HG02610 (cell line): ENCODE results near the gene CSRP2.

Source experiments
- ATAC-seq: cut with Tn5 transposase; IDR thresholded peaks from one replicate; pipeline ENCODE4 v1.9.1; 2021; ENCODE audit warnings: mild to moderate bottlenecking, moderate library complexity; ENCODE audit not compliant: unreplicated experiment

The CSRP2 gene

GRCh38 chr12:76895796-76896195 lies 17.0 kb upstream of the CSRP2 start:
- ATAC-seq, result no peak

GRCh38 chr12:76891609-76892008 lies 12.8 kb upstream of the CSRP2 start:
- ATAC-seq, result no peak

- ATAC-seq, result no peak
Measured at GRCh38 chr12:76890151-76891143, 11.6 kb upstream of the CSRP2 start.

- ATAC-seq, result no peak
Measured at GRCh38 chr12:76888775-76889174, 10.0 kb upstream of the CSRP2 start.

GRCh38 chr12:76883811-76884210 lies 5.0 kb upstream of the CSRP2 start:
- ATAC-seq, result no peak

- no peak for ATAC-seq
Measured at GRCh38 chr12:76883151-76883550, 4.3 kb upstream of the CSRP2 start.

- ATAC-seq, result no peak
Measured at GRCh38 chr12:76882367-76882766, 3.5 kb upstream of the CSRP2 start.

GRCh38 chr12:76881142-76881541 lies 2.3 kb upstream of the CSRP2 start:
- no peak for ATAC-seq

GRCh38 chr12:76880519-76881023 lies 1.8 kb upstream of the CSRP2 start:
- ATAC-seq, result no peak

GRCh38 chr12:76879710-76880518 lies 1.1 kb upstream of the CSRP2 start:
- ATAC-seq, result no peak

GRCh38 chr12:76878099-76878898 lies 520 bp downstream of the CSRP2 start:
- peak; percentile 16 for ATAC-seq

GRCh38 chr12:76876696-76877229 lies 2.1 kb downstream of the CSRP2 start:
- ATAC-seq, result no peak

- no peak for ATAC-seq
Measured at GRCh38 chr12:76874491-76875190, 4.2 kb downstream of the CSRP2 start.

GRCh38 chr12:76874027-76874426 lies 4.8 kb downstream of the CSRP2 start:
- ATAC-seq, result no peak

GRCh38 chr12:76872415-76872814 lies 6.4 kb downstream of the CSRP2 start:
- no peak for ATAC-seq

- no peak for ATAC-seq
Measured at GRCh38 chr12:76871742-76872141, 7.1 kb downstream of the CSRP2 start.

GRCh38 chr12:76871082-76871481 lies 7.7 kb downstream of the CSRP2 start:
- no peak for ATAC-seq

GRCh38 chr12:76866726-76867125 lies 12.1 kb downstream of the CSRP2 start:
- ATAC-seq, result peak; percentile 54

GRCh38 chr12:76866151-76866567 lies 12.7 kb downstream of the CSRP2 start:
- no peak for ATAC-seq
